ENCODE data around the gene THYN1. TPM values are rescaled to one million over a fixed set of nuclear protein-coding genes. Genes with fewer than 3 reads are reported as not detected.

THYN1 gene
- total RNA-seq, 1 experiment from 2014 or later, result 97.0 TPM

DNA sequence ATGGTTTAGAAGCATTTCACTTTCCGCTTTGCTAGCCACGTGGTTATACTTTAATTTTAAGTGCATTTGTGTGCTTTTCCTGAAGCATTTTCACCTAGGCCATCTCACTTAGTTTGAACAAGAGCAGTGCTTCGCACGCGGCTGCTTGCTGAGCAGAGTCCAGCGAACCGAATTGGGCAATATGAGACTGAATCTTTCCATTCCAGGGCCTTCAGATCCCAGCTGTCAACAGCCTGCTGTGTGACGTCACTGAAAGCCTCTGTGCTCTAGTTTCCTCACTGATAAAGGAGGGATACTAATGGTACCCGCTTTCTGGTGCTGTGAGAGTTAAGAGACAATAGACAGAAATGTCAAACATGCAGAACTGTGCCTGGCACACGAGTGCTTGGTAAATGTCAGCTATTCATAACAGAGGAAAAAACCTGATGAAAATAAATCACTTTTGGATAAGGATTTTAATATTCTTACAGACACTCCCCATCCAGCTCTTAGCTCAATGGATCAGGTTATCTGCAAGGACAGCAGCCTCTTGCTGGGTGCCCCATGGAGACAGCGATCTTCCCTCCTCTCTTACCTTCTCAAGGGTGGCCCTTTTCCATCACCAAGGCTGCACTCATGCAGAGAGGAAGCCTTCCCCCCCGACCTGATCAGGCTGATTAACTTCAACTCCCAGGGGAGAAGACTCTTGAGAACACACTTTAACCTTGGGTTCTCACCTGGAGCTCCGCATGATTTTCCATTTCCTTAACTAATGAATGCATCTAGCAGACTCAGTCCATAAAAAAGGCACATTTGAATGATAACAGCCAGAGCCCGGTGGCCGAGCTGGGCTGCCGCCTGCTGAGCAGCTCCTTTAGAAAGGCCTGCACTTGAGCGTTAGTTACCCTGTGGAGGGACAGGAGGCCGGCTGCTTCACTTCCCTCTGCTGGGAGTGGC lies 19.5 kb upstream of the THYN1 start:
- Histone ChIP-seq H2BK15ac (ENCODE audit: low read depth, low read length) (no peak overlapping the region), H2BK120ac (ENCODE audit: low read depth, low read length, poor library complexity, severe bottlenecking) (no peak overlapping the region), H3K79me1 (ENCODE audit: insufficient read depth, low read depth, low read length, poor library complexity, severe bottlenecking) (no peaks in the 10 kb centered on the region), H4K91ac (ENCODE audit: insufficient read length, low read depth, low read length) (no peak overlapping the region), H3K23ac (ENCODE audit: insufficient read length, low read depth, low read length) (no peak overlapping the region), H3K23me2 (ENCODE audit: insufficient read length, low read depth, low read length, poor library complexity, severe bottlenecking) (peaks cover 19% of the 10 kb centered on the region), H3K4ac (ENCODE audit: low read depth, low read length) (no peak overlapping the region), H3K4me2 (ENCODE audit: insufficient read depth, insufficient read length, low read length) (peak overlapping the region; percentile 86), H3K27me3 (ENCODE audit: insufficient read depth, low read length) (no peaks in the 10 kb centered on the region), H3K18ac (ENCODE audit: insufficient read length, low read depth, low read length) (no peak overlapping the region), H3T11ph (ENCODE audit: low read length) (no peak overlapping the region), H3K27ac (ENCODE audit: insufficient read length, low read depth, low read length) (peak overlapping the region; percentile 49), H4K8ac (replicated peaks; ENCODE audit: insufficient read length, low read depth, low read length) (no peak overlapping the region), H4K20me1 (ENCODE audit: control insufficient read depth, insufficient read depth, insufficient read length) (no peaks in the 10 kb centered on the region), H2BK20ac (ENCODE audit: low read depth, low read length, poor library complexity, severe bottlenecking) (no peak overlapping the region), H4K5ac (ENCODE audit: insufficient read length, low read depth, low read length) (no peak overlapping the region), H3K4me1 (ENCODE audit: insufficient read depth, low read length) (peaks cover 13% of the 10 kb centered on the region), H2BK12ac (ENCODE audit: insufficient read length, low read depth, low read length) (no peak overlapping the region), H3K56ac (ENCODE audit: insufficient read length, low read depth, low read length) (no peak overlapping the region), H2AK5ac (ENCODE audit: insufficient read length, low read length) (no peak overlapping the region), H3K14ac (ENCODE audit: insufficient read depth, low read length) (no peak overlapping the region), H3K9ac (ENCODE audit: extremely low read depth, insufficient read length, low read length) (no peak overlapping the region), H3K79me2 (ENCODE audit: insufficient read depth, low read length) (peaks cover 12% of the 10 kb centered on the region; the same call in 1 of the 2 replicates), H2AFZ (ENCODE audit: low read length) (no peak overlapping the region), H3K9me3 (ENCODE audit: control insufficient read depth, low read depth, low read length) (no peaks in the 10 kb centered on the region), H2BK5ac (ENCODE audit: insufficient read length, low read length) (no peak overlapping the region)
- H3K36me3 Mint-ChIP-seq (ENCODE audit: insufficient read depth in 1 of 3, low read depth in 3 of 3), result peaks cover 0 to 2% (median 1%) of the 10 kb centered on the region in 3 experiments; a peak in 3 of 7 replicates
- DNase-seq, result peak; percentile 87
- TF ChIP-seq CTCF (conservative IDR thresholded peaks at IDR 0.05), result no peak
- H3K9me3 Mint-ChIP-seq, result no peaks in the 10 kb centered on the region; a peak in 2 of 5 replicates
- H3K27me3 Mint-ChIP-seq (ENCODE audit: low read depth), result peaks cover 10% of the 10 kb centered on the region
- H3K27ac Mint-ChIP-seq, result peak overlapping the region; percentile 91 to 96 (median 93)
- peak overlapping the region; percentile 96 to 99 for H3K4me3 Mint-ChIP-seq
- no CpG with 5 or more reads among the region's 18 CpGs for WGBS (ENCODE audit: extremely low coverage, insufficient read length, low lambda C conversion rate)
- peaks cover 54 to 68% of the 10 kb centered on the region in 2 experiments for H3K4me1 Mint-ChIP-seq

All from H9 (cell line).